ENCODE measurements around the gene HMGB3. TPM values are rescaled to one million over a fixed set of nuclear protein-coding genes. Genes with fewer than 3 reads are reported as not detected.
"Not testable (repeated sequence)": the region's sequence is repeated elsewhere in the genome, so short reads cannot be mapped to it uniquely, and the experiment has no call there.

The HMGB3 gene
- 100 to 1,000 TPM; 103 to 164 (median 108) TPM for polyA plus RNA-seq (ENCODE audit: insufficient read depth in 1 of 5, insufficient read length in 5 of 5, low replicate concordance in 1 of 5)
- long read RNA-seq, donor 1, transcript HMGB3-201 (5 exons, 3,560 nt), result major isoform, 31 of 97 reads
- long read RNA-seq, donor 1, partial matches to known transcripts, result 61 of 97 reads
- long read RNA-seq, donor 1, other reads (novel, unspliced or antisense), result 0 of 97 reads
- long read RNA-seq, donor 2, transcript HMGB3-201 (5 exons, 3,560 nt), result major isoform, 28 of 49 reads
- long read RNA-seq, donor 2, partial matches to known transcripts, result 19 of 49 reads
- long read RNA-seq, donor 2, other reads (novel, unspliced or antisense), result 0 of 49 reads
- long read RNA-seq, donor 3, transcript HMGB3-201 (5 exons, 3,560 nt), result major isoform, 35 of 79 reads
- long read RNA-seq, donor 3, partial matches to known transcripts, result 40 of 79 reads
- long read RNA-seq, donor 3, other reads (novel, unspliced or antisense), result 0 of 79 reads
- long read RNA-seq, donor 4, transcript HMGB3-201 (5 exons, 3,560 nt), result major isoform, 10 of 24 reads
- long read RNA-seq, donor 4, partial matches to known transcripts, result 11 of 24 reads
- long read RNA-seq, donor 4, other reads (novel, unspliced or antisense), result 0 of 24 reads
- long read RNA-seq, donor 5, transcript HMGB3-201 (5 exons, 3,560 nt), result major isoform, 66 of 122 reads
- long read RNA-seq, donor 5, partial matches to known transcripts, result 55 of 122 reads
- long read RNA-seq, donor 5, other reads (novel, unspliced or antisense), result 0 of 122 reads
- long read RNA-seq, donor 6, transcript HMGB3-201 (5 exons, 3,560 nt), result major isoform, 32 of 92 reads
- long read RNA-seq, donor 6, partial matches to known transcripts, result 58 of 92 reads
- long read RNA-seq, donor 6, other reads (novel, unspliced or antisense), result 0 of 92 reads
- long read RNA-seq, donor 7, transcript HMGB3-201 (5 exons, 3,560 nt), result major isoform, 23 of 31 reads
- long read RNA-seq, donor 7, partial matches to known transcripts, result 6 of 31 reads
- long read RNA-seq, donor 7, other reads (novel, unspliced or antisense), result 0 of 31 reads
- long read RNA-seq, donor 8, transcript HMGB3-201 (5 exons, 3,560 nt), result major isoform, 12 of 35 reads
- long read RNA-seq, donor 8, partial matches to known transcripts, result 18 of 35 reads
- long read RNA-seq, donor 8, other reads (novel, unspliced or antisense), result 0 of 35 reads

GRCh38 chrX:150982788-150983520, at the start of gene HMGB3:
HMGB3 (plus strand) TSS chrX:150983335; CDS start chrX:150985600, 2,265 bp downstream.
- DNase-seq, result peak; percentile 78 to 82

- DNase-seq, result no peak
Observed at GRCh38 chrX:150933945-150934350, 49.2 kb upstream of the HMGB3 start.

GRCh38 chrX:150934453-150934852, 48.7 kb upstream of the HMGB3 start:
- no peak for DNase-seq

GRCh38 chrX:150935467-150935866, 47.7 kb upstream of the HMGB3 start:
- no peak for DNase-seq

GRCh38 chrX:150936556-150936955, 46.6 kb upstream of the HMGB3 start:
- DNase-seq, result no peak

- DNase-seq, result no peak
Observed at GRCh38 chrX:150940844-150941495, 42.2 kb upstream of the HMGB3 start.

- DNase-seq, result no peak
Observed at GRCh38 chrX:150941580-150941979, 41.6 kb upstream of the HMGB3 start.

- no peak for DNase-seq
Observed at GRCh38 chrX:150942942-150943594, 40.1 kb upstream of the HMGB3 start.

GRCh38 chrX:150944233-150944632, 38.9 kb upstream of the HMGB3 start:
- no peak for DNase-seq

- DNase-seq, result no peak
Observed at GRCh38 chrX:150954951-150955350, 28.2 kb upstream of the HMGB3 start.

- no peak for DNase-seq
Observed at GRCh38 chrX:150955590-150955989, 27.5 kb upstream of the HMGB3 start.

GRCh38 chrX:150958177-150958576, 25.0 kb upstream of the HMGB3 start:
- DNase-seq, result no peak

- DNase-seq, result no peak
Observed at GRCh38 chrX:150959557-150959956, 23.6 kb upstream of the HMGB3 start.

- no peak for DNase-seq
Observed at GRCh38 chrX:150961631-150962030, 21.5 kb upstream of the HMGB3 start.

GRCh38 chrX:150964416-150964815, 18.7 kb upstream of the HMGB3 start:
- DNase-seq, result not testable (repeated sequence)

GRCh38 chrX:150966235-150966634, 16.9 kb upstream of the HMGB3 start:
- no peak for DNase-seq

GRCh38 chrX:150966742-150967141, 16.4 kb upstream of the HMGB3 start:
- DNase-seq, result no peak

- no peak for DNase-seq
Observed at GRCh38 chrX:150967786-150968185, 15.3 kb upstream of the HMGB3 start.

- no peak for DNase-seq
Observed at GRCh38 chrX:150968862-150969720, 14.0 kb upstream of the HMGB3 start.
